Osteoblast (primary cell): ENCODE data around the gene LRRC56. TPM values are rescaled to one million over a fixed set of nuclear protein-coding genes. Genes with fewer than 3 reads are reported as not detected.
A peak's percentile ranks its signal among the peaks of the same experiment; 100 is the strongest.

ENCODE experiments used
- DNase-seq: peaks from one replicate; pipeline ENCODE4 v3.0.0; 2011; ENCODE audit warnings: low spot score, mixed read lengths; ENCODE audit not compliant: insufficient read length; ENCODE audit errors: missing footprints
- H2AFZ ChIP-seq: 2 replicates; pipeline ENCODE4 v1.6.0; 2011; ENCODE audit warnings: mild to moderate bottlenecking, low read length
- H3K27ac ChIP-seq: 2 replicates; pipeline ENCODE4 v1.5.1; 2011; ENCODE audit warnings: mild to moderate bottlenecking, low read depth, low read length, moderate library complexity
- H3K27me3 ChIP-seq: 2 replicates; pipeline ENCODE4 v1.6.0; 2012; ENCODE audit warnings: mild to moderate bottlenecking, control low read depth, inconsistent platforms, low read length, moderate library complexity; ENCODE audit not compliant: insufficient read depth
- H3K36me3 ChIP-seq: 2 replicates; pipeline ENCODE4 v1.5.1; 2011; ENCODE audit warnings: mild to moderate bottlenecking, low read length, control low read depth, moderate library complexity; ENCODE audit not compliant: insufficient read depth
- H3K4me1 ChIP-seq: 2 replicates; pipeline ENCODE4 v1.5.1; 2011; ENCODE audit warnings: mild to moderate bottlenecking, low read length, control low read depth, moderate library complexity; ENCODE audit not compliant: insufficient read depth
- H3K4me2 ChIP-seq: 2 replicates; pipeline ENCODE4 v1.6.0; 2011; ENCODE audit warnings: mild to moderate bottlenecking, low read length; ENCODE audit not compliant: insufficient read depth
- H3K4me3 ChIP-seq: fragments of 200-600 bp; sonication (generic); 3 replicates; pipeline ENCODE4 v1.5.1; 2012; ENCODE audit warnings: mild to moderate bottlenecking, low read length, inconsistent platforms; ENCODE audit not compliant: insufficient read depth
- H3K79me2 ChIP-seq: 2 replicates; pipeline ENCODE4 v1.6.0; 2012; ENCODE audit warnings: mild to moderate bottlenecking, low read length, control low read depth, inconsistent platforms; ENCODE audit not compliant: insufficient read depth
- H3K9me3 ChIP-seq: 2 replicates; pipeline ENCODE4 v1.5.1; 2011; ENCODE audit warnings: low read depth, low read length, control low read depth
- H4K20me1 ChIP-seq: 2 replicates; pipeline ENCODE4 v1.6.0; 2012; ENCODE audit warnings: mild to moderate bottlenecking, low read length, control low read depth; ENCODE audit not compliant: insufficient read depth
- CTCF ChIP-seq: IDR thresholded peaks from 2 replicates; pipeline ENCODE4 v1.5.1; 2011; ENCODE audit warnings: mild to moderate bottlenecking, low read depth, low read length, moderate library complexity; ENCODE audit errors: extremely low read depth
- total RNA-seq: library from RNA; depleted of rRNA; stranded (reverse); fragments of >200 nt; gene quantifications from 2 replicates; pipeline ENCODE4 v1.2.3, GENCODE V29; 2012

LRRC56 gene
- total RNA-seq, 1 donor = 1.1 TPM

- Histone ChIP-seq H4K20me1 (no peaks in the 10 kb centered on the region), H3K4me1 (no peaks in the 10 kb centered on the region), H3K4me2 (peak overlapping the region; percentile 81), H2AFZ (peak overlapping the region; percentile 65), H3K27me3 (no peaks in the 10 kb centered on the region), H3K9me3 (peaks cover 4% of the 10 kb centered on the region), H3K36me3 (peaks cover 9% of the 10 kb centered on the region), H3K4me3 (peak overlapping the region; percentile 63), H3K27ac (peak overlapping the region; percentile 51), H3K79me2 (no peaks in the 10 kb centered on the region)
- peak; percentile 98 for DNase-seq
- peak; percentile 84 for TF ChIP-seq CTCF
Observed at GRCh38 chr11:518463-519202, 18.7 kb upstream of the LRRC56 start.

- Histone ChIP-seq H2AFZ (no peak overlapping the region), H3K27ac (no peak overlapping the region), H4K20me1 (no peaks in the 10 kb centered on the region), H3K79me2 (no peaks in the 10 kb centered on the region), H3K27me3 (no peaks in the 10 kb centered on the region), H3K4me2 (no peak overlapping the region), H3K36me3 (no peaks in the 10 kb centered on the region), H3K4me3 (no peak overlapping the region), H3K4me1 (no peaks in the 10 kb centered on the region), H3K9me3 (peaks cover 4% of the 10 kb centered on the region)
- peak; percentile 56 for DNase-seq
- no peak for TF ChIP-seq CTCF
Observed at GRCh38 chr11:520428-521176, 16.7 kb upstream of the LRRC56 start.

- Histone ChIP-seq H2AFZ (no peak overlapping the region), H3K79me2 (no peaks in the 10 kb centered on the region), H3K27me3 (no peaks in the 10 kb centered on the region), H4K20me1 (no peaks in the 10 kb centered on the region), H3K4me2 (no peak overlapping the region), H3K9me3 (peaks cover 4% of the 10 kb centered on the region), H3K27ac (no peak overlapping the region), H3K4me1 (no peaks in the 10 kb centered on the region), H3K36me3 (no peaks in the 10 kb centered on the region), H3K4me3 (no peak overlapping the region)
- no peak for TF ChIP-seq CTCF
- no peak for DNase-seq
Observed at GRCh38 chr11:521177-521688, 16.1 kb upstream of the LRRC56 start.

- H3K4me2 ChIP-seq = no peak overlapping the region
- H3K4me3 ChIP-seq = no peak overlapping the region
- DNase-seq = peak; percentile 56
- no peak overlapping the region for H3K27ac ChIP-seq
- H3K9me3 ChIP-seq = no peaks in the 10 kb centered on the region
- no peaks in the 10 kb centered on the region for H3K79me2 ChIP-seq
- no peaks in the 10 kb centered on the region for H4K20me1 ChIP-seq
- no peak overlapping the region for H2AFZ ChIP-seq
- no peaks in the 10 kb centered on the region for H3K27me3 ChIP-seq
- H3K36me3 ChIP-seq = no peaks in the 10 kb centered on the region
- no peak for TF ChIP-seq CTCF
- no peaks in the 10 kb centered on the region for H3K4me1 ChIP-seq
Observed at GRCh38 chr11:526192-526591, 11.1 kb upstream of the LRRC56 start.
